ENCODE data around the gene TRPC4.

Gene TRPC4

GRCh38 chr13:37709318-37709717 lies 160.3 kb downstream of the TRPC4 start:
- DNase-seq: no peak

- DNase-seq: no peak
These were observed 161.7 kb downstream of the TRPC4 start for GRCh38 chr13:37707739-37708500.

- DNase-seq: no peak
These were observed 163.5 kb downstream of the TRPC4 start for GRCh38 chr13:37706041-37706440.

GRCh38 chr13:37701972-37702371 lies 167.6 kb downstream of the TRPC4 start:
- no peak for DNase-seq

- DNase-seq: no peak
These were observed 168.3 kb downstream of the TRPC4 start for GRCh38 chr13:37701306-37701705.

GRCh38 chr13:37700887-37701286 lies 168.7 kb downstream of the TRPC4 start:
- DNase-seq: no peak

- DNase-seq: no peak
These were observed 174.4 kb downstream of the TRPC4 start for GRCh38 chr13:37695200-37695599.

- DNase-seq: no peak
These were observed 179.2 kb downstream of the TRPC4 start for GRCh38 chr13:37690361-37690760.

- no peak for DNase-seq
These were observed 183.1 kb downstream of the TRPC4 start for GRCh38 chr13:37686501-37686900.

GRCh38 chr13:37685206-37685605 lies 184.4 kb downstream of the TRPC4 start:
- no peak for DNase-seq

GRCh38 chr13:37682496-37682895 lies 187.1 kb downstream of the TRPC4 start:
- DNase-seq: no peak

- DNase-seq: no peak
These were observed 188.1 kb downstream of the TRPC4 start for GRCh38 chr13:37681281-37682032.

GRCh38 chr13:37680137-37680536 lies 189.4 kb downstream of the TRPC4 start:
- DNase-seq: no peak

GRCh38 chr13:37679043-37679442 lies 190.5 kb downstream of the TRPC4 start:
- DNase-seq: no peak

GRCh38 chr13:37669845-37670244 lies 199.7 kb downstream of the TRPC4 start:
- DNase-seq: no peak

GRCh38 chr13:37667702-37668101 lies 201.9 kb downstream of the TRPC4 start:
- no peak for DNase-seq

GRCh38 chr13:37666036-37666435 lies 203.5 kb downstream of the TRPC4 start:
- DNase-seq: no peak

GRCh38 chr13:37665420-37665819 lies 204.2 kb downstream of the TRPC4 start:
- no peak for DNase-seq

GRCh38 chr13:37663724-37664123 lies 205.8 kb downstream of the TRPC4 start:
- DNase-seq: no peak

- no peak for DNase-seq
These were observed 206.9 kb downstream of the TRPC4 start for GRCh38 chr13:37662624-37663023.

- DNase-seq: no peak
These were observed 211.6 kb downstream of the TRPC4 start for GRCh38 chr13:37657956-37658355.

GRCh38 chr13:37657134-37657533 lies 212.4 kb downstream of the TRPC4 start:
- no peak for DNase-seq

GRCh38 chr13:37656247-37656940 lies 213.2 kb downstream of the TRPC4 start:
- DNase-seq: no peak

- DNase-seq: no peak
These were observed 217.0 kb downstream of the TRPC4 start for GRCh38 chr13:37652596-37652995.
